GM19463 (cell line): ENCODE measurements around the gene UNC119B.
"Not testable (repeated sequence)": the region's sequence is repeated elsewhere in the genome, so short reads cannot be mapped to it uniquely, and the experiment has no call there.

Experiments used
- ATAC-seq: cut with Tn5 transposase; IDR thresholded peaks from one replicate; pipeline ENCODE4 v1.9.1; 2021; ENCODE audit warnings: mild to moderate bottlenecking, moderate library complexity; ENCODE audit not compliant: unreplicated experiment

The UNC119B gene

GRCh38 chr12:120718055-120718454 lies 7.8 kb downstream of the UNC119B start:
- ATAC-seq = no peak

DNA sequence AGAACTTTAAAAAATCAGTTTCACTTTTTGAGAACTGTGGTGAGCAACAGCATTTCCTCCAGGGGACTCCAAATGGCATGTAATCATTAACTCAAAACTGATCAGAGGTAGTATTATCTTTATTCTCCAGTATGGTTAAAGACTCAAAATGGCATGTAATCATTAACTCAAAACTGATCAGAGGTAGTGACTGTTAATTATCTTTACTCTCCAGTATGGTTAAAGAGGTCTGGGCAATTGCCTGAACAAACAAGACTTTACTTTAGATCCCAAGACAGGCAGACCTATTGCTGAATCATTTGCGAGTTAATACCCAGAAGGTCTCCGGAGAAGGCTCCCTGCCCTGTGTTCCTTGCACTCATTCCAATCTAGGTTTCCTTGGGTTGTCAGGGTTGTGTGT lies 8.8 kb downstream of the UNC119B start:
- peak; percentile 50 for ATAC-seq

DNA sequence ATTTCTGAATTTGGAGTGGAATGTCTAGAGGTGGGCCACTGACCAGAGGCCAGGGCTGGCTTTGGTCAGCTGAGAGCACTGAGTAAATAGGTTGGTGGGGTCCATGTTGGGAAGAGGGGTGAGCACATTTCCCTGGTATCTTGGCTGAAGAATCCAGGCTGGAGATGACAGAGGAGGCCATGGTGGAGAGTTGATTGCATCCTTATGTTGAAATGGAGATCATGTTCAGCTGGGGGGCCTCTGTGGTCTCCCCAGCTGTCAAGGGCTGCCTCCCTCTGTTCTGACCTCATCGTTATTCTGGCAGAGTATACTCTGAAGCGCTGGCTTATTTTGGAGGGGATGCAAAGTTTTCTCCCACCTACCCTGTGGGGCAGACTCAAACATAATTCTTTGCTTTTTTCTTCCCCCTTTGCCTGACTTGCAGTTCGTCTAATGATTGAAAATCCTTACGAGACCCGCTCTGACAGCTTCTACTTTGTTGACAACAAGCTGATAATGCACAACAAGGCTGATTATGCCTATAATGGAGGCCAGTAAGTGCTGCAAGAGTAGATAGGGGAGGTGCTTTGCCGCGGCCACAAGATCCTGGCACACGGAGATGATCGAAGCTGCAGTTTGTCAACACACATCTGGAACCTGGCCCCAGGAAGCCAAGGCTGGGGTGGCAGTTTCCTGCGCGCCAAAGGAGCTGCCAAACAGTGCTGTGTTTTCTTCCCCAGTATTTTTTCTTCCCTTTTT lies 9.4 kb downstream of the UNC119B start:
- ATAC-seq = no peak

DNA sequence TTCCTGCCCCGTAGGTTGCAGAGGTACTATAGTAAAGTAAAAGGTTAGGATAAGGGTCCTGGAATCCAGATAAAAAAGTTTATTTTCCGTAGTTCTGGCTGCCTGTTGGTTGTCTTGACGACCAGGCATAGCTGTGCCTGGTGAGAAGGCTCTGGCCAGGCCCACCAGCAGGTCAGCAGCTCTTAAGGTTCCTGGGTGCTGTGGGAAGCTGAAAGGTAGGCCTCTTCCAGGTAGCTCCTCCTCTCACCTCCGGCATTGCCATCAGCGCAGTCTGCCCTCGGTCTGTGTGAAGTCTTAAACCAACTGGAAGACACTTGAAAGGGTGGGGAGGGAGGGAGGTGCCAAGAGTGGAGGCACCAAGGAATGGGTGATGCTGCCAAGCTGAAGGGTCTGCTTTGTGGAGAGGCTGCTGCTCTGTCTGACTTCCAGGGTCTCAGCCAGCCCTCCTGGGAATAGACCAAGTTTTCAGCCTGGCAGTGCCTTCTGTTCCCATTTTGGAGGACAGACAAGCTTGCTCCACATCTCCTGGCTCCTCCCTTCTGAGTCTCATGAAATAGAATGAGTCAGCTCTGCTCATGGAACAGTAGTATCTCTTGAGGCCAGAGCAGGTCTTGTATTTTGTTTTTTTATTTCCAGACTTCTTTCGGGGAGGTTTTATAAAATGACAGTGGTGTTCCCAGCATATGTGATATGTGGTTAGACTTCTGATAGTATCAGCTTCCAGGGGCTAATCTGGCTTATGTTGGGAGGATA lies 10.2 kb downstream of the UNC119B start:
- ATAC-seq = no peak

DNA sequence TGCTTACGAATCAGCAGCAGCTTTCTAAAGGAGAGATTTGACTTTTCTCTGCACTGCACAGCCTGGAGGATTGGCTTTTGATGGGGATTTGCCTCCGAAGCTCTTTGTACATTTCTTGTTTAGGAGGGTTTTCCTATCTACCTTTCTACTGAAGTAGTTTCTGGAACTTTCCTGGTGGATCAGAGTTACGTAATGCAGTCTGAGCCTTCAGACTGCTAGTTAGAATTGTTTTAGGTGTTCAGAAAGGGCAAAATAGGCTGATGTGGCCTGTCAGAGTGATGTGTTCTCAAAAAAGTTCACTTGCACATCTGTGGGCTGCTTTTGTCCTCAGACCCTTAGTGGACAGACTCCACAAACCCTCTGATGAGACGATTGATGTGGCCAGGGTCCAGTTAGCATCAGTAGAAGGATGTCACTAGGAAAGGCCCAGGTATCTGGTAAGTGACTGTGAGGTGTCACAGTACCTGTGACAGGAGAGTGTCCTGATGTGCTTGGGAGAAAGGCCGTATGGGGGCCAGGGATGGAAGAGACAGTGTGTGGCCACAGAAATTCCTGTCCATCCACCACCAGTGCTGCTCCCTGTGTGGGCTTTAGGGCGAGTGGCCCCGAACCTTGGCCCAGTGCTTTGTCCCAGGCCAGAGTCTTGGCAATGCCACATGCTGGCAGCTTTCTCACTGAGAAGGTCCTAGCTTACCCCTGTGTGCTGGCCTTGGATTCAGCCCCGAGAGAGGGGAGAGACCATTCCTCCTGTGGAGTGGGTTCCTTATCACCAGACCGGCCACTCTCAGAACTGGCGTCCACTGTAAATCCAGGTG lies 10.9 kb downstream of the UNC119B start:
- ATAC-seq = no peak

- ATAC-seq = no peak
Measured at GRCh38 chr12:120721866-120722265, 11.6 kb downstream of the UNC119B start.

DNA sequence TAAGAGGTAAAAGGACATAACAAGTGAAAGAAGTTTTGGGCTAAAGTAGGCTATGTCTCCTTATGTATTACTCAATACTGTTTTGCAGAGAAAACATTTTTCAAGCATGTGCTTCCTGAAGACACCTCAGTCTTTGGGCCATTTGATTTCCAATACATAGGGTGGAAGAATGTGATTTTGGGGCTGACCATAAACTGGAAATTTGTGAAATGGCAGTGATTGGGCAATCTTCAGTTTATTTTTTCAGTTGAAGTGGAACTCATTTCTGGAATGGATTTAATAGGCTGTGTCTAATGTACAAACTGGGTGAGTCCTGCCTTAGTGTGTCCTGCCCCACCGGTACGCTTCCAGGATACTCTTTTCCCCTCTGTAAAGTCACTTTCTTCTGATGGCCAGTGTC lies 12.5 kb downstream of the UNC119B start:
- ATAC-seq = no peak

- no peak for ATAC-seq
Measured at GRCh38 chr12:120724720-120725119, 14.5 kb downstream of the UNC119B start.

DNA sequence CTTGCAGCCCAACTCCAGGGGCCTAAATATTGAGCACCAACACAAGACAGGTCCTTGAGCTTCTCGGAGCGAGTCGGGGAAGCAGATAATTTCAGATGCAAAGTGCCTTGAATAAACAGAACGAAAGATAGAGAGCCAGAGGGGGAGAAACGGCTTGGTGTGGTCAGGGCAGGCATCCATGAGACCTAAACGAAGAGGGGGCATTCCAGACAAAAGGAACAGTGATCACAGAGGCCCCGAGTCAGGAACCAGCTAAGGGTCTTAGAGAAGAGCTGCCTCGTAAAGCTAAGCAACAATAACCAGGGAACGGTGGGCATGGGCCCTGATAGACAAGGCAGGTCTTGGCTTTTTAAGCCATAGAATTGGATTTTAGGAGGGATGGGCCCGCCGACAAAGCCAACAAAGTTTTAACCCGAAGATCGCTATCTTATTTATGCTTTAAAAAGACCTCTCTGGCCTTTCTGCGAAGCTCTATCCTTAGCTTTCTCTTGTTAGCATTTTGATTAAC lies 14.9 kb downstream of the UNC119B start:
- ATAC-seq = no peak

- peak; percentile 98 for ATAC-seq
Measured at GRCh38 chr12:120725659-120726509, 15.6 kb downstream of the UNC119B start, which contains the start of gene ACADS. ACADS (plus strand) TSS chr12:120725826; CDS start chr12:120725886, 60 bp downstream.

DNA sequence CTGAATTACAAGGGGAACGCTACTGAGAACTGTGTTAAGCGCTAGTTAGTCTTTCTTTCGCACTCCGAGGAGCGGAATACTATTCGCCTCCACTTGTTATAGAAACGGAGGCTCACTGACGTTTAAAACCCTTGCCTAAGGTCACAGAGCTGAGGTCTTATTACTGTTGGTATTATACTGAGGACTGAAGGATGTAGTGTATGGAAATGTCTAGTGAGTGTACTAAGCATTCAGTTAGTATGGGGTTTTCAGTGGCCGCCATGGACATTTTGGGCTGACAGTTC lies 16.2 kb downstream of the UNC119B start:
- ATAC-seq = no peak

DNA sequence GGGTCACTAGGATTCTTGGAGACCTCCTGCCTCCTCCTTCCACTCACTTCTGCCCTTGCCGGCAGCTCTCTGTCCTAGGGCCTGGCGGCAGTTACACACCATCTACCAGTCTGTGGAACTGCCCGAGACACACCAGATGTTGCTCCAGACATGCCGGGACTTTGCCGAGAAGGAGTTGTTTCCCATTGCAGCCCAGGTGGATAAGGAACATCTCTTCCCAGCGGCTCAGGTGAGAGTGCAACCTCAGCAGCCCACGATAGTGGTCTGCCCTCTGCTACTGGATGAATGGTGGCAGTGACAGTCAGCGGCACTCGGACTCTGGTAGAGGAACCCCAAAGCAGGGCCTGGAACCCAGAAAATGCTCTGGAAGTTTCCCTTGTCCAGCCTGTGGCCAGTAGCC lies 16.7 kb downstream of the UNC119B start:
- no peak for ATAC-seq

DNA sequence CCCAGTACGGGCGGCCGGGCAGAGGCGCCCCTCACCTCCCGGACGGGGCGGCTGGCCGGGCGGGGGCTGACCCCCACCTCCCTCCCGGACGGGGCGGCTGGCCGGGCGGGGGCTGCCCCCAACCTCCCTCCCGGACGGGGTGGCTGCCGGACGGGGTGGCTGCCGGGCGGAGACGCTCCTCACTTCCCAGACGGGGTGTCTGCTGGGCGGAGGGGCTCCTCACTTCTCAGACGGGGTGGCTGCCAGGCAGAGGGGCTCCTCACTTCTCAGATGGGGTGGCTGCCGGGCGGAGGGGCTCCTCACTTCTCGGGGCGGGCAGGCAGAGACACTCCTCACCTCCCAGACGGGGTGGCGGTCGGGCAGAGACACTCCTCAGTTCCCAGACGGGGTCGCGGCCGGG lies 21.9 kb downstream of the UNC119B start:
- not testable (repeated sequence) for ATAC-seq

GRCh38 chr12:120733574-120733973 lies 23.3 kb downstream of the UNC119B start:
- ATAC-seq = no peak

DNA sequence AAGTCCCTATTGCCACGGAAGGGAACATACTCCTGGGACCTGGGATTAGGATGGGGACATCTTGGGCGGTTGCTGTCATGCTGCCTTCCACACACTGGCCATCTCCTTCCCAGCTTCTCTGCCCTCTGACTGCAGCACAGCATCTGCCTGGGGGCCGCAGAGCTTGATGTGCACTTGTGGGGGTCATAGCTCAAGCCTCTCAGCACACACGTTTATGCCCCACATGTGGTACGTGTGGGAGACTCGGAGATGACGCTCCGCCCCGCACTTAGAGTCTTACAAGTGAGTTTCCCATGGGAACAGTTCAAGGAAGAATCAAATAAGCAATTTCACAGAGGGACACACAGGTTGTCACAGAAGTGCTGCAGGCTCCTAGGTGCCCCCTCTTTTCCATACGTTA lies 24.0 kb downstream of the UNC119B start:
- ATAC-seq = no peak

DNA sequence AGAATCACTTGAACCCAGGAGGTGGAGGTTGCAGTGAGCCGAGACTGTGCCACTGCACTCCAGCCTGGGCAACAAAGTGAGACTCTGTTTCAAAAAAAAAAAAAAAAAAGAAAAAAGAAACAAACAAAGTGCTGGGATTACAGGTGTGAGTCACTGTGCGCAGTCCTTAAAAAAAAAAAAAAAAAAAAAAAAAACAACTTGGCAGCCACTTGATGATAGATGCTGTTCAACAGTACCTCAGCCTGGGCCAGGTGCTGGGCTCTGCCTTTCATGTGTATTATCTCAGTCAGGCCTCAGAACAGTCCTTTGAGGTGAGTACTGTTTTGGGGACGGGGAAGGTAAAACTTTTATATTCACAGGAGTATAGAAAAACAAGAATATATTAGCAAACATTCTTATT lies 24.9 kb downstream of the UNC119B start:
- ATAC-seq = no peak

GRCh38 chr12:120736404-120737331 lies 26.4 kb downstream of the UNC119B start:
- ATAC-seq = no peak

DNA sequence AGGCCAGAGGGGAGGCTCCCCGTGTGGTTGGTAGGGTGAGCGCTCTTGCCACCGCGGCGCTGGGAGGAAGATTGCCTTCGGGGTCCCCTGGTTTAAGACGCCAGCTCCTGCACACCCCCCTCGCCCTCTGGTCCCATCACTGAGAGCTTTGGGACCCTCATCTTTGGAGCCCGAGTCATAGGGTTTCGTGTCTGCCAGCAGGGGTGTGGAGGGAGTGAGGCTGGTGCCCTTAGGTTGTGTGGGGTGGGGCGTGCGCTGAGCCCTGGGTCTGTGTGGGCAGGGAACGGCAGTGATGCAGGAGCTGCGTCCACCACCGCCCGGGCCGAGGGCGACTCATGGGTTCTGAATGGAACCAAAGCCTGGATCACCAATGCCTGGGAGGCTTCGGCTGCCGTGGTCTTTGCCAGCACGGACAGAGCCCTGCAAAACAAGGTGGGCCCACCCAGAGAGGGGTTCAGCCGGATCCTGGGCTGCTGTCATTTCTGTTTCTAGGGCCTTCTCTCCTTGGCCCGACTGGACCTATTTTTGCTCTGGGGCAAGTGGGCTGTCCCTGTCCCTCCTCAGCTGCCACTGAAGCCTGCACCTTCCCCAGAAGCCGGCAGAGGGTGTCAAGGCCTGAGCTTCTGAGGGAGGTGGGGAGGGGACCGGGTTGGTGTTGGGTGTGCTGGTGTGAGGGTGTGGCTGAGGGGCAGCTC lies 27.4 kb downstream of the UNC119B start:
- ATAC-seq = no peak
